Thoracic aorta (tissue), 2 donors: Measurements from ENCODE around the gene SNX33. TPM values are rescaled to one million over a fixed set of nuclear protein-coding genes. Genes with fewer than 3 reads are reported as not detected.
A peak's percentile ranks its signal among the peaks of the same experiment; 100 is the strongest.

Experiments
- ATAC-seq: fragments of 150-250 bp; one replicate; pipeline ENCODE4 v1.8.0; 2017; ENCODE audit warnings: low read depth; ENCODE audit not compliant: insufficient number of reproducible peaks, low FRiP score
- DNase-seq: peaks from one replicate; pipeline ENCODE4 v3.0.0-alpha.2; 2020; ENCODE audit warnings: low spot score
- H3K27ac ChIP-seq, 2 donors: fragments of 200-600 bp; sonication (generic); 1 replicate in 1 of 2; 2 replicates in 1 of 2; pipeline ENCODE4 v1.5.1; 2016; ENCODE audit warnings: mild to moderate bottlenecking in 2 of 2, moderate library complexity in 2 of 2
- H3K27me3 ChIP-seq: fragments of 200-600 bp; sonication (generic); replicated peaks from 2 replicates; pipeline ENCODE4 v1.6.0; 2016; ENCODE audit warnings: mild to moderate bottlenecking; ENCODE audit not compliant: insufficient read depth
- H3K36me3 ChIP-seq: fragments of 200-600 bp; sonication (generic); one replicate; pipeline ENCODE4 v1.5.1; 2016
- H3K4me1 ChIP-seq, 2 donors: fragments of 200-600 bp; sonication (generic); 1 replicate in 1 of 2; 2 replicates in 1 of 2; pipeline versions ENCODE4 v1.5.1 to v1.6.0; 2016; ENCODE audit warnings: low read depth in 2 of 2, mild to moderate bottlenecking in 1 of 2; ENCODE audit not compliant: control insufficient read depth in 1 of 2
- H3K4me3 ChIP-seq: fragments of 200-600 bp; sonication (generic); 2 replicates; pipeline ENCODE4 v1.5.1; 2016; ENCODE audit warnings: mild to moderate bottlenecking
- H3K9me3 ChIP-seq: fragments of 200-600 bp; sonication (generic); 2 replicates; pipeline ENCODE4 v1.5.1; 2016
- total RNA-seq, 2 donors: library from RNA; depleted of rRNA; stranded (reverse); fragments of >200 nt; gene quantifications; one replicate each; pipeline versions ENCODE4 v1.1.0 to v1.2.3, GENCODE V29; 2016
- TF ChIP-seq, protein P1 (sequence below): fragments of 200-600 bp; sonication (generic); IDR thresholded peaks from one replicate; pipeline ENCODE4 v1.5.1; 2019; ENCODE audit warnings: antibody characterized with exemption

SNX33 gene
- total RNA-seq, 2 donors from 2014 or later: 45.1 to 57.3 TPM

DNA sequence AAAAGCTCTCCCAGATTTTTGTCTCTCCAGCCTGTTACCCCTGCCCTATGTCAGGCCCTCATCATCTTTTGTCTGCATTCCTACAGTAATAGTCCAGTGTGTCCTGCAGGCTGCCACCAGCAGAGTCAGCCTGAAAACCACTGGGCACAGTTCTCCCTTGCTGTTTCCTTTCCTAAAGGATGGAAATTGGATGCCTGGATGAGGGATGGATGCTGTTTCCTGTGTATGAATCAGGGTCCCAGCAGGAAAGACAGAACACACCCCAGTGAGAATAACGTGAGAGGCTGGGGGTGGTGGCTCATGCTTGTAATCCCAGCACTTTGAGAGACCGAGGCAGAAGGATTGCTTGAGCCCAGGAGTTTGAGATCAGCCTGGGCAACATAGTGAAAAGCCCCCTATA, 3.3 kb upstream of the SNX33 start:
- Histone ChIP-seq H3K27me3 (no peaks in the 10 kb centered on the region), H3K27ac (peak overlapping the region in 1 of 2 donors; percentile 26), H3K9me3 (no peaks in the 10 kb centered on the region), H3K4me3 (no peak overlapping the region), H3K4me1 (peaks cover 4 to 28% of the 10 kb centered on the region in 2 donors), H3K36me3 (no peaks in the 10 kb centered on the region)
- DNase-seq: no peak
- ATAC-seq: no peak
- TF ChIP-seq, protein P1, sequence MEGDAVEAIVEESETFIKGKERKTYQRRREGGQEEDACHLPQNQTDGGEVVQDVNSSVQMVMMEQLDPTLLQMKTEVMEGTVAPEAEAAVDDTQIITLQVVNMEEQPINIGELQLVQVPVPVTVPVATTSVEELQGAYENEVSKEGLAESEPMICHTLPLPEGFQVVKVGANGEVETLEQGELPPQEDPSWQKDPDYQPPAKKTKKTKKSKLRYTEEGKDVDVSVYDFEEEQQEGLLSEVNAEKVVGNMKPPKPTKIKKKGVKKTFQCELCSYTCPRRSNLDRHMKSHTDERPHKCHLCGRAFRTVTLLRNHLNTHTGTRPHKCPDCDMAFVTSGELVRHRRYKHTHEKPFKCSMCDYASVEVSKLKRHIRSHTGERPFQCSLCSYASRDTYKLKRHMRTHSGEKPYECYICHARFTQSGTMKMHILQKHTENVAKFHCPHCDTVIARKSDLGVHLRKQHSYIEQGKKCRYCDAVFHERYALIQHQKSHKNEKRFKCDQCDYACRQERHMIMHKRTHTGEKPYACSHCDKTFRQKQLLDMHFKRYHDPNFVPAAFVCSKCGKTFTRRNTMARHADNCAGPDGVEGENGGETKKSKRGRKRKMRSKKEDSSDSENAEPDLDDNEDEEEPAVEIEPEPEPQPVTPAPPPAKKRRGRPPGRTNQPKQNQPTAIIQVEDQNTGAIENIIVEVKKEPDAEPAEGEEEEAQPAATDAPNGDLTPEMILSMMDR: no peak

DNA sequence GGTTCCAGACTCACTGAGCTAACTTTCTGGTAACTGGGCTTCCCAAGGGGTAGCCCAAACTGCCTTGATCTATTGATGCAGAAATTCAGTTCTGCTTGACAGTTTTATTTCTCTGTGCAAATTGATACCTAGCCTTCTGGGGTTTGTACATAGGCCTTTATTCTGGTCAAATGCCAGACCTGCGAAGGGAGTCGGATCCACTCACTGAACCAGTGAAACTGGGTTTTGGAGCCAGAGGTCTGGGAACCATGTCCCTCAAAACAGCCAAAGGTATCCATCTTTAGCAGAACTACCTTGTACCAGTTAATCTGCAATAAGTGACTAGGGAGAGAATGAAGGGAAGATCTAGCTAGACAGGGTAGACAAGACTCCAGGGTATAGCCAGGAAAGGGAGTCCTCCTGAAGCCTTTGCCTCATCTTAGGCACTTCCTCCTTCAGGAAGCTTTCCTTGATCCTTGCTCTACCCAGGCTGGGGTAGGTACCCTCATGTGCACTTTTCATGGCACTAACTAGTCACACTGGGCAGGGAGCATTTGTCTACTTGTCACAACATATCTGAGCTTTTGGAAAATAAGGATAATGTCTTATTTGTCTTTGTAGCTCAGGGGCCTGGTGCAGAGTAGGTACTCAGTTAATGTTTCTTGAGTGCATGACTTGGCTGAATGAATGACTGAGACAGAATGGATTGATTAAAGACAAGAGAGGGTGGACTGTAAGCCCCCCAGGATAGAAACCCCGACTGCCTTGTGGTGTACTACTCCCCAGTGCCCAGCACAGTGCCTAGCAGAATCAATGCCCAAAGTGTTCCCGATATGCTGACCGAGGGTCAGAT, 1.4 kb upstream of the SNX33 start:
- DNase-seq (no peak), ATAC-seq (no peak)
- H3K4me3 ChIP-seq: peak overlapping the region; percentile 79
- H3K36me3 ChIP-seq: no peaks in the 10 kb centered on the region
- no peaks in the 10 kb centered on the region for H3K27me3 ChIP-seq
- peaks cover 7 to 41% of the 10 kb centered on the region in 2 donors for H3K4me1 ChIP-seq
- no peaks in the 10 kb centered on the region for H3K9me3 ChIP-seq
- TF ChIP-seq, protein P1: no peak
- H3K27ac ChIP-seq: peak overlapping the region; percentile 92 to 98

DNA sequence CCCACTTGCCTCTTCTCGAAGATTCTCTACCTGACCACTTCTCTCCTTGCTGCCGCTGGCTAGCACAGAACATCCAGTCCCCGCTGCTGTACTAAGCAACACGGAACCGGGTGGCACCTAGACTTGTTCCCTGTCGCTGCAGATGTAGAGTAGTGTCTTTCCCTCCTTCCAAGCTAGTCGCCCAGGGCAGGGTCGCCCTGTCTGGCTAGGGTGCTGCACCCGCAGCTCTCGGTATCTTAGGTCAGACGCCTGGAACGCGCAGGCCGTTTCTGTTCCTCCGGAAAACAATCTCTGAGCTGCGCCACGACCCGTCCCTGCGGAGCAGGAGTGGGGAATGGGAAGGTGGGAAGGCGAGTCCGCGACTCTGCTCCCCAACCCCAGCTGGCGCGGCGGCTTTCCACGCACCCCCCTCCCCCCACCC, 758 bp upstream of the SNX33 start:
- Histone ChIP-seq H3K27ac (peak overlapping the region; percentile 92 to 98), H3K36me3 (no peaks in the 10 kb centered on the region), H3K27me3 (no peaks in the 10 kb centered on the region), H3K9me3 (no peaks in the 10 kb centered on the region), H3K4me1 (peaks cover 11 to 47% of the 10 kb centered on the region in 2 donors), H3K4me3 (peak overlapping the region; percentile 79)
- ATAC-seq (peak; percentile 8), DNase-seq (no peak)
- TF ChIP-seq, protein P1: no peak

- peaks cover 26 to 61% of the 10 kb centered on the region in 2 donors for H3K4me1 ChIP-seq
- no peaks in the 10 kb centered on the region for H3K9me3 ChIP-seq
- H3K4me3 ChIP-seq: peak overlapping the region; percentile 79
- no peak for DNase-seq
- TF ChIP-seq, protein P1: no peak
- peak overlapping the region; percentile 92 to 98 for H3K27ac ChIP-seq
- H3K27me3 ChIP-seq: no peaks in the 10 kb centered on the region
- peak; percentile 5 for ATAC-seq
- no peaks in the 10 kb centered on the region for H3K36me3 ChIP-seq
Observed at GRCh38 chr15:75648156-75649000, 666 bp downstream of the SNX33 start.
